MM.1S (cell line): ENCODE data around the gene RPS4Y1.
"Not testable (repeated sequence)": the region's sequence is repeated elsewhere in the genome, so short reads cannot be mapped to it uniquely, and the experiment has no call there.

Experiments
- DNase-seq: peaks from one replicate; pipeline ENCODE4 v3.0.0-alpha.2; 2015
- H2AFZ ChIP-seq: fragments of 300-600 bp; sonication (generic); 2 replicates; pipeline ENCODE4 v1.6.0; 2016; ENCODE audit warnings: antibody characterized with exemption, low read length
- H3F3A ChIP-seq: fragments of 300-600 bp; sonication (generic); 2 replicates; pipeline ENCODE4 v1.6.1; 2016; ENCODE audit warnings: mild to moderate bottlenecking, antibody characterized with exemption, low read length, moderate library complexity, mixed read lengths; ENCODE audit not compliant: insufficient read depth
- H3K27ac ChIP-seq: fragments of 300-600 bp; sonication (generic); 2 replicates; pipeline ENCODE4 v1.5.1; 2016; ENCODE audit warnings: mild to moderate bottlenecking, low read length
- H3K27me3 ChIP-seq: fragments of 300-600 bp; sonication (generic); replicated peaks from 2 replicates; pipeline ENCODE4 v1.6.0; 2016; ENCODE audit warnings: low read length; ENCODE audit not compliant: insufficient read depth
- H3K36me3 ChIP-seq: fragments of 300-600 bp; sonication (generic); replicated peaks from 2 replicates; pipeline ENCODE4 v1.6.1; 2016; ENCODE audit warnings: mild to moderate bottlenecking, low read length, mixed read lengths; ENCODE audit not compliant: insufficient read depth
- H3K4me1 ChIP-seq: fragments of 300-600 bp; sonication (generic); 2 replicates; pipeline ENCODE4 v1.6.1; 2016; ENCODE audit warnings: low read length, mixed read lengths
- H3K4me2 ChIP-seq: fragments of 300-600 bp; sonication (generic); 2 replicates; pipeline ENCODE4 v1.6.0; 2016; ENCODE audit warnings: low read depth, low read length
- H3K4me3 ChIP-seq: fragments of 300-600 bp; sonication (generic); 2 replicates; pipeline ENCODE4 v1.5.1; 2016; ENCODE audit warnings: low read length, mixed read lengths
- H3K79me2 ChIP-seq: fragments of 300-600 bp; sonication (generic); 2 replicates; pipeline ENCODE4 v1.6.1; 2016; ENCODE audit warnings: mixed run types, low read length, mixed read lengths
- H3K9ac ChIP-seq: fragments of 300-600 bp; sonication (generic); 2 replicates; pipeline ENCODE4 v1.6.1; 2016; ENCODE audit warnings: low read length, mixed read lengths
- H3K9me2 ChIP-seq: fragments of 300-600 bp; sonication (generic); replicated peaks from 2 replicates; pipeline ENCODE4 v1.6.1; 2016; ENCODE audit warnings: mild to moderate bottlenecking, low read length, mixed read lengths; ENCODE audit not compliant: insufficient read depth
- H3K9me3 ChIP-seq: fragments of 300-600 bp; sonication (generic); replicated peaks from 2 replicates; pipeline ENCODE4 v1.6.1; 2016; ENCODE audit warnings: mild to moderate bottlenecking, low read length, mixed read lengths; ENCODE audit not compliant: insufficient read depth
- H4K20me1 ChIP-seq: fragments of 300-600 bp; sonication (generic); 2 replicates; pipeline ENCODE4 v1.6.1; 2016; ENCODE audit warnings: mild to moderate bottlenecking, low read length, moderate library complexity, mixed read lengths; ENCODE audit not compliant: insufficient read depth
- CTCF ChIP-seq: fragments of 300-600 bp; sonication (generic); IDR thresholded peaks from 2 replicates; pipeline ENCODE4 v1.5.1; 2016; ENCODE audit warnings: antibody characterized with exemption, low read length, mixed read lengths
- EZH2 ChIP-seq: fragments of 300-600 bp; sonication (generic); optimal IDR thresholded peaks from 2 replicates; pipeline ENCODE3; 2017; ENCODE audit warnings: low read depth, mild to moderate bottlenecking, antibody characterized with exemption, low read length, mixed read lengths
- EZH2phosphoT487 ChIP-seq: fragments of 300-600 bp; sonication (generic); IDR thresholded peaks from 2 replicates; pipeline ENCODE4 v1.6.1; 2018; ENCODE audit warnings: antibody characterized with exemption, low read length

RPS4Y1 gene

GRCh38 chrY:2800246-2800645 is 41.2 kb upstream of the RPS4Y1 start:
- no peaks in the 10 kb centered on the region for H3K27me3 ChIP-seq
- no peaks in the 10 kb centered on the region for H3F3A ChIP-seq
- TF ChIP-seq EZH2phosphoT487 (no peak), CTCF (no peak), EZH2 (no peak)
- H3K4me1 ChIP-seq, result no peaks in the 10 kb centered on the region
- H3K4me2 ChIP-seq, result no peak overlapping the region
- no peak for DNase-seq
- no peak overlapping the region for H3K4me3 ChIP-seq
- no peaks in the 10 kb centered on the region for H3K36me3 ChIP-seq
- H2AFZ ChIP-seq, result no peak overlapping the region
- no peak overlapping the region for H3K27ac ChIP-seq
- H3K79me2 ChIP-seq, result no peaks in the 10 kb centered on the region
- no peak overlapping the region for H3K9ac ChIP-seq
- no peaks in the 10 kb centered on the region for H3K9me3 ChIP-seq
- H4K20me1 ChIP-seq, result no peaks in the 10 kb centered on the region
- H3K9me2 ChIP-seq, result no peaks in the 10 kb centered on the region

GRCh38 chrY:2817146-2817896 is 24.1 kb upstream of the RPS4Y1 start:
- H2AFZ ChIP-seq, DNase-seq, H3K9me3 ChIP-seq, H3K27me3 ChIP-seq, H4K20me1 ChIP-seq, H3K4me2 ChIP-seq, H3K27ac ChIP-seq, H3K79me2 ChIP-seq, H3K36me3 ChIP-seq, H3K9ac ChIP-seq, H3F3A ChIP-seq, H3K4me1 ChIP-seq, H3K4me3 ChIP-seq, H3K9me2 ChIP-seq: not testable (repeated sequence)

- no peak overlapping the region for H3K4me3 ChIP-seq
- DNase-seq, result no peak
- no peaks in the 10 kb centered on the region for H3K9me2 ChIP-seq
- H3K79me2 ChIP-seq, result no peaks in the 10 kb centered on the region
- H3K36me3 ChIP-seq, result no peaks in the 10 kb centered on the region
- no peaks in the 10 kb centered on the region for H3K27me3 ChIP-seq
- H3K9ac ChIP-seq, result no peak overlapping the region
- no peaks in the 10 kb centered on the region for H3F3A ChIP-seq
- H3K9me3 ChIP-seq, result no peaks in the 10 kb centered on the region
- TF ChIP-seq CTCF (no peak), EZH2phosphoT487 (no peak), EZH2 (no peak)
- no peak overlapping the region for H3K27ac ChIP-seq
- H3K4me2 ChIP-seq, result no peak overlapping the region
- H4K20me1 ChIP-seq, result no peaks in the 10 kb centered on the region
- no peak overlapping the region for H2AFZ ChIP-seq
- no peaks in the 10 kb centered on the region for H3K4me1 ChIP-seq
Observed at GRCh38 chrY:2824471-2824870, 16.9 kb upstream of the RPS4Y1 start.

GRCh38 chrY:2828497-2828896 is 12.9 kb upstream of the RPS4Y1 start:
- H4K20me1 ChIP-seq, result no peaks in the 10 kb centered on the region
- H3K4me1 ChIP-seq, result no peaks in the 10 kb centered on the region
- H3K27ac ChIP-seq, result no peak overlapping the region
- no peaks in the 10 kb centered on the region for H3K79me2 ChIP-seq
- no peak overlapping the region for H2AFZ ChIP-seq
- no peaks in the 10 kb centered on the region for H3F3A ChIP-seq
- H3K9ac ChIP-seq, result no peak overlapping the region
- no peak overlapping the region for H3K4me2 ChIP-seq
- TF ChIP-seq EZH2phosphoT487 (no peak), EZH2 (no peak), CTCF (no peak)
- no peak for DNase-seq
- H3K36me3 ChIP-seq, result no peaks in the 10 kb centered on the region
- H3K4me3 ChIP-seq, result no peak overlapping the region
- no peaks in the 10 kb centered on the region for H3K9me2 ChIP-seq
- no peaks in the 10 kb centered on the region for H3K27me3 ChIP-seq
- no peaks in the 10 kb centered on the region for H3K9me3 ChIP-seq
